ENCODE data around the gene PPP1R14C.

Gene PPP1R14C

DNA sequence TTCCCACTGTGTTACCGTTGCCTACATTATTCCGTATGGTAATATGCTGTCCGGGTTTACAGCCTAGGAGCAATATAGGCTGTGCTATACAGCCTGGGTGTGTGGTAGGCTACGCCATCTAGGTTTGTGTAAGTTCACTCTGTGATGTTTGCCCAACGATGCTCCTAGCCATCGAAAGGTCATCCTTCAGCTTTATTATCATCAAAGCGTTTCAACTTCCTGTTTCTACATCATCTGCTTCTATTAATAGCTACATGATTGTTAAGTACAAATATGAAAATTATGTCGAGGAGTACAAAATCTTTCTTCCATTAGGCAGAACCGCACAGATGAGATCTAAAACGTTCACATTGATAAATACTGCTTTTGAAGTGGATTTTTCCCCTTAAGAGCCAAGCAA, 69.9 kb downstream of the PPP1R14C start:
- no peak overlapping the region for H3K4me3 ChIP-seq (ENCODE audit: low read depth, low read length)
- no peak for DNase-seq (ENCODE audit: low read depth)
- TF ChIP-seq CTCF (IDR thresholded peaks at IDR 0.05; ENCODE audit: control insufficient read depth, extremely low read depth, insufficient read depth), result no peak

DNA sequence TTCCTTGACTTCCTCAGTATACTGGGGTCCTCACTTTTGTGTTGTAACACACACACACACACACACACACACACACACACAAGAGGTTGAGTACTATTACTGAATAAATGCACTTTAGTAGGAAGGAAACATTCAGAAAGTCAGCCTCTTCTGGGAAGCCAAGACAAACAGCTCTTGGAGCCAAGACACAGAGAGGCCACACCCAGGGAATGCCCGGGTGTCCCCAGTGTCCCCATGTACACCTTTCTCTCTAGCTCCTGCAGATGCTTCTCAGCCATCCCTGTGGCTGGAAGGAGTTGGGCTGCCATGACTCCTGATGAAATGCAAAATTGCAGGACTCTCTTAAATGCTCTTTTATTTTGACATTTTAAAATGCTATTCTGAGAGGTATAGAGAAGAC, 70.5 kb downstream of the PPP1R14C start:
- DNase-seq (ENCODE audit: low read depth), result no peak
- H3K4me3 ChIP-seq (ENCODE audit: low read depth, low read length), result no peak overlapping the region
- no peak for TF ChIP-seq CTCF (IDR thresholded peaks at IDR 0.05; ENCODE audit: control insufficient read depth, extremely low read depth, insufficient read depth)

DNA sequence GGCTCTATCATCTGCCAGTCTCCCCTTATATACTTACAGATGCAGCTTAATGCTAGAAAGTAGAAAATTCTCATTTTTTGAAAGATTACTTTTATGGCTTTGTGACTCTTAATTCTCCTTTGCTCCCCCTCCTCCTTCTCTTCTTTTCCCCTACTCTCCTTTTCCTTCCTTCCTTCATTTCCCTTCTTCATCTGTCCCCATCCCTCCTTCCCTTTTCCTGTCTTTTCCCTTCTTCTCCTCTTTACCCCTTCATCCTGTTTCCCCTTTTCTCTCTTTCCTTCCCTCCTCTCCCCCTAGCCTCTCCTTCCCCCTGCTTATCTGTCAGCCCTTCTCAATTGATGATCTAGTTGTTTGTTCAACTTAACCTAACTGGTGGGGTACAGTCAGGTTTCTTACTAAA, 71.5 kb downstream of the PPP1R14C start:
- TF ChIP-seq CTCF (IDR thresholded peaks at IDR 0.05; ENCODE audit: control insufficient read depth, extremely low read depth, insufficient read depth), result no peak
- H3K4me3 ChIP-seq (ENCODE audit: low read depth, low read length), result no peak overlapping the region
- DNase-seq (ENCODE audit: low read depth), result no peak

GRCh38 chr6:150220634-150221551, 78.0 kb downstream of the PPP1R14C start:
- no peak for DNase-seq (ENCODE audit: low read depth)
- H3K4me3 ChIP-seq (ENCODE audit: low read depth, low read length), result no peak overlapping the region
- no peak for TF ChIP-seq CTCF (IDR thresholded peaks at IDR 0.05; ENCODE audit: control insufficient read depth, extremely low read depth, insufficient read depth)

GRCh38 chr6:150224820-150225219, 82.0 kb downstream of the PPP1R14C start:
- no peak for TF ChIP-seq CTCF (IDR thresholded peaks at IDR 0.05; ENCODE audit: control insufficient read depth, extremely low read depth, insufficient read depth)
- H3K4me3 ChIP-seq (ENCODE audit: low read depth, low read length), result no peak overlapping the region
- no peak for DNase-seq (ENCODE audit: low read depth)

DNA sequence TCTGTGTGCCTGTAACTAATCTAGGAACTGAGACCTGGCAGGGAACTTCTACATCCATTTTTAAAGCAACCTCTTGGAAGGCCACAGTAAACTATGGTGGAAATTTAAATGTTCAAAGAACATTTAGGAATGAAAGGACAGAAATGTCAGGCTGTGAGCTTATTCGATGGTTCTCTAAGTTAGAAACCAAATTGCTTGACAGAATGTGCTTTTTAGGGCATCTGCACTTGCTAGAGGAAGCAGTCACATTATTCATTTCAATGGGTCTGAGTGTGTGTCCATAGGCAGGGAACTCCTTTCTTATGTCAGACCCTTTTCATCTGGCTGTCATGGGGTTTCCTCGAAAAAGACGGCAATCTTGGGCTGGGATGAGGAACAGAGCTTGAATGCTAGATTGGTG, 84.4 kb downstream of the PPP1R14C start:
- TF ChIP-seq CTCF (IDR thresholded peaks at IDR 0.05; ENCODE audit: control insufficient read depth, extremely low read depth, insufficient read depth), result no peak
- no peak for DNase-seq (ENCODE audit: low read depth)
- no peak overlapping the region for H3K4me3 ChIP-seq (ENCODE audit: low read depth, low read length)
